HG03439 (cell line): ENCODE measurements around the gene MYO9B.
A peak's percentile ranks its signal among the peaks of the same experiment; 100 is the strongest.

Experiments
- ATAC-seq: cut with Tn5 transposase; IDR thresholded peaks from one replicate; pipeline ENCODE4 v1.9.1; 2021; ENCODE audit warnings: mild to moderate bottlenecking, moderate library complexity; ENCODE audit not compliant: unreplicated experiment

Gene MYO9B

DNA sequence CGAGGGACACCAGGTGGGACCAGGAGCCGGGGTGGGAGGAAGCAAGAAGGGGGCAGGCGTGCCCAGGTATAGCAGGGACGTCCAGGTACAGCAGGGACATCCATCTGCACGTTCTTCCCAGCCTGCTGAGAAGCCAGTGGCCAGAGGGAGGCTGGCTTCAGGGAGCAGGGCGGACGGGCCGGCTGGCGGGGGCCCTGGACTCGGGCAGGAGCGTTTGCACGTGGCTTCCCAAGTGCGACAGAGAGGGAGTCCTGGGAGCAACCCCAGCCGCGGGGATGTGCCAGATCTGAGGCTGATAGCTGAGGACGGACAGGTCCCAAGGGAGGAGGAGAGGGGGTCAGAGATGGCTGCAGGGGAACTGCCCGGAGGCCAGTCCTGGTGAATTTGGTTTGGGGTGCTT lies 36.7 kb downstream of the MYO9B start:
- no peak for ATAC-seq

DNA sequence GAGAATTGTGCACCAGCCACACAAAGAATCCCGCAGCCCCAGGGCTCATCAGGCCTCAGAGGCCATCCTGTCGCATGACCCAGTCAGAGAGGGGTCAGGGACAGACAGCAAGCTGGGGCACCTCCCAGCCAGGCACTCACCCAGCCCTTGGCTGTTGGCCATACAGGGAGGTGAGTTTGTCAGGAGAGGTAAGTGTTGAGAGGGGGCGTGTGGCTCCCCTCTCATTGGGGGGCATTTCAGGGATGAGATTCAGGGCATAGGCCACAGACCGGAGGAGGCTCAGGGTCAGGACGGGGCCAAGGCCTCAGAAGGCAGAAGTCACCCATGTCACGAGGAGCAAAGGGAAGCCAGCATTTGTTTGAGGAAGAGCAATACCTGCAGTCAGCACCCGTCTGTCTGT lies 37.1 kb downstream of the MYO9B start:
- no peak for ATAC-seq

DNA sequence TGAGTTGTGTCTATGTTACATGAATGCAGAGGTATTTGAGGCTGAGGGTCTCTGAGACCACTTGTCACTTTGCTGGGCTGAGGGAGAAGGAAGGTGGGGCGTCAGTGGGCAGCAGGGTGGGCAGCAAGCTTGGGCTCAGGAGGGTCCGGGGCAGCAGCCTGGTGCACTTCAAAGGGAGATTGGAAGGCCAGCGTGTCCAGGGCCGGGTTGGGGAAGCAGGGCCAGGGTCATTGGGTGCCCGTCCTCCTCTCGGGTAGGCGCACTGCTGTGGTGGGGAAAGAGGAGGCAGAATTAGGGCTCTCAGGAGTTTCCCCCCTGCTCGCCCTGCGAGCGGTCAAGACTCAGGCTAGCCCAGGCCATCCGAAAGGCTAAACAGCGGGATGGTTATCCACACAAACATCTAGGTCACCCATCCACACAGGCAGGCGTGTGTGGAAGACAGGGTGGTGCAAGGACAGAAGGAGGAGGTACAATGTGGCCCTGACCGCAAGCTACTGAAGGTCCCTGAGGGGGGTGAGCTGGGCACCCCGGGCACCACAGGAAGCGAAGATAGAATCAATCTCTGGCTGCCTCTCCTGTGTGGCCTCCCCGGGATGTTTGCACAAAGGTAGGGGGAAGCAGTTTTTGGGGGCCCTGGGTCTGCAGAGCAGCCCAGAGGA lies 37.7 kb downstream of the MYO9B start:
- ATAC-seq, result no peak

DNA sequence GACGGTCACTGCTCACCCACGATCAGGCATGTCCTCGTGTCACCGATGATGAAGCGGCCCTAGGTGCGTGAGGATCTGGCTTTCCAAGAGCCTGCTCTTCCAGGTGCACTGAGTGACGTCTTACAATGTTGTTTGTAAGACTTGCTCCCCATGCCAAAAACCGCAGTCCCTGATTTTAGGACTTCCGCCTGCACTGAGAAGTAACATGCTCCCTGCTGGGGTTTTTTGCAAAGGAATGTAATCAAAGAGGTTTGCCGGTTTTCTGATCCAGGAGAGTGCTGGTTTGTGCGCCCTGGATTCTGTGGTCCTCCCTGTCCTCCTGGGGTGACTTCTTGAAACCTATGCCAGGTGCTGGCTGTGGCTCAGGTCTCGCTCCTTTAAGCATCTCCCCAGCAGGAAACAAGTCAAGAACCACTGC lies 38.8 kb downstream of the MYO9B start:
- no peak for ATAC-seq

DNA sequence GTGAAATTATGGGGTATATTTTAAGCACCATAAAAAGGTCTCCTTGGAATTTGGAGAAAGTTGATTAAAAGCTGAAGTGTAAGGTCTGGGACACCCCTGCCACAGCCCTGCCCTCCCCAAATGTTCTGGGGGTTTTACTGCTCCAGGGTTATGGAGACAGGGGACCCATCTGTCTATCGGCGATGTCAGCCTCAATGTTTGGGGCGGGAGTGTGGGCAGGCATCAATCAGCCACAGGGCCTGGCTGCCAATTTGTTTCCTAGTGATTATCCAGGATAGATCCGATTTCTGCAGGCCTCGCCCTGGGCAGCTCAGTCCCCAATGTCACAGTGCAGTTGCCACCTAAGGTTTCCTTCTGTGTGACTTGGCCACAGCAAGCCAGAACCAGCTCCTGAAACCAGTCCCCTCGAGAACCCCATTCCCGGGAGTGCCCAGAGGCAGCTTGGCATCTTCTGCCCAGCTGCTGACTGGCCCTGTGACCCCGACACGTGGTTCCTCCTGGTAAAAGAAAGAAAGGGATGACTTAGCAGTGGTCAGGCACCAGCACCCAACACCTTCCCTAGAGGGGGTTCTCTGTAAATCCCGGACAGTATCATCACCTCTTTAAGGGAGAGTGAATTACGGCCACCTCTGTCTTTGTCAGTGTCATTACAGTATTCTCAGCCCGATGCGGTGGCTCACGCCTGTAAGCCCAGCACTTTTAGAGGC lies 41.6 kb downstream of the MYO9B start:
- no peak for ATAC-seq

DNA sequence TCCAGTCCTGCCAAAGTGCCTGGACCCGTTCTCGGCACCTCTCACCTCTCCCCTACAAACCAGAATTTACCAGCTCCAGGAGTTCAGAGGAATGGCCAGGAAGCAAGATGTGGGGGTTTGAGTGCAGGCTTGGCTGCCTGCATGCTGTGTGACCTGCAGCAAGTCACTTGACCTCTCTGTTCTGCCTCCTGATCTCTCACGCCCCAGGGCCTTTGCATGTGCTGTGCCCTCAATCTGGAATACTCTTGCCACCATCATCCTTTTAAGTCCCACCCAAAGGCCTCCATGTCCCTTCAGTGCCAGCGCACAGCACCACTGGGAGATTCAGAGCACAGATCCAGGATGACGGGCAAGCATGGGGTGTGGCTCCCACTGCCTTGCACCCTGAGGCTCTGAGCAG lies 43.4 kb downstream of the MYO9B start:
- ATAC-seq, result no peak

DNA sequence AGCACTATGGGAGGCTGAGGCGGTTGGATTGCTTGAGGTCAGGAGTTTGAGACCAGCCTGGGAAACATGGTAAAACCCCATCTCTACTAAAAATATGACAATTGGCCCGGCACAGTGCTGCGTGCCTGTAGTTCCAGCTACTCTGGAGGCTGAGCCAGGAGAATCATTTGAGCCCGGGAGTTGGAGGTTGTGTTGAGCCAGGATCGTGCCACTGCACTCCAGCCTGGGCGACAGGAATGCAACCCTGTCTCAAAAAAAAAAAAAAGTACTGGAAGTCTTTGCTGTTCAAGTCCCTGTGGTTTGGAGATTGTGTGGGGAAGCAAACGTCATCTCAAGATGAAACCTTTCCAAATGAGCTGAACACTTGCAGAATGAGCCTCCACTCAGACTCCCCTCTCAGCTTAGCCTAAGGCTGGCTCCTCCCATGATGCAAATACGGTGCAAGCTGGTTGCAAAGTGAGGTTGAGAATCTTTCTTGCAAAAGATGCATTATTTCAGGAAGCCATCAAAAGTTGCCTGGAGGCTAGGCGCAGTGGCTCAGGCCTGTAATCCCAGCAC lies 46.2 kb downstream of the MYO9B start:
- ATAC-seq, result no peak

DNA sequence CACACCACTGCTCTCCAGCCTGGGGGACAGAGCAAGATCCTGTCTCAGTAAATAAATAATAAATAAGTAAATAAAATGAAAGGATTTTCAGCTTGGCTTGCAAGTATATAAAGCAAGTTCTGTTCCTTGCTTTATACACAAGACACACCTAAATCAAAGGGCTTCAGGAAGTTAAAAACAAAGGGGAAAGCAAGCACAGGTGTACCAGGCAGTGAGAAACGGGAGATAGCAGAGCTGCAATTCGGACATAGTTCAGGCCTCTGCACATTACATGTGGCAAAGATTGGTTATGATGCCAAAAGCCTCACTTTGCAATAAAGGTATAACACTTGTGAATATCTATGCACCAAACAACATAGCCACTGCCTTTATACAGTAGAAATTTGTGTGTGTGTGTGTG lies 47.5 kb downstream of the MYO9B start:
- no peak for ATAC-seq

DNA sequence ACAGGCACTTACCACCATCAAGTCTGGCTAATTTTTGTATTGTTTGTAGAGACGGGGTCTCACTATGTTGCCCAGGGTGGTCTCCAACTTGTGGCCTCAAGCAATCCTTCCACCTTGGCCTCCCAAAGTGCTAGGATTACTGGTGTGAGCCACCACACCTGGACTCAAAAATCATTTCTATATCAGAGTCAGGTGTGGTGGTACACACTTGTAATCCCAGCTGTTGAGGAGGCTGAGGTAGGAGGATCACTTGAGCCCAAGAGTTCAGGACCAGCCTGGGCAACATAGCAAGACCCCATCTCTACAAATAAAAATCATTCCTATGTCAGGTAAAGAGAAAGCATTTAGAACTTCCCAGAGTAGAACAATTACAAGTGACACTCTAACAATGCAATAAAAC lies 48.4 kb downstream of the MYO9B start:
- no peak for ATAC-seq

DNA sequence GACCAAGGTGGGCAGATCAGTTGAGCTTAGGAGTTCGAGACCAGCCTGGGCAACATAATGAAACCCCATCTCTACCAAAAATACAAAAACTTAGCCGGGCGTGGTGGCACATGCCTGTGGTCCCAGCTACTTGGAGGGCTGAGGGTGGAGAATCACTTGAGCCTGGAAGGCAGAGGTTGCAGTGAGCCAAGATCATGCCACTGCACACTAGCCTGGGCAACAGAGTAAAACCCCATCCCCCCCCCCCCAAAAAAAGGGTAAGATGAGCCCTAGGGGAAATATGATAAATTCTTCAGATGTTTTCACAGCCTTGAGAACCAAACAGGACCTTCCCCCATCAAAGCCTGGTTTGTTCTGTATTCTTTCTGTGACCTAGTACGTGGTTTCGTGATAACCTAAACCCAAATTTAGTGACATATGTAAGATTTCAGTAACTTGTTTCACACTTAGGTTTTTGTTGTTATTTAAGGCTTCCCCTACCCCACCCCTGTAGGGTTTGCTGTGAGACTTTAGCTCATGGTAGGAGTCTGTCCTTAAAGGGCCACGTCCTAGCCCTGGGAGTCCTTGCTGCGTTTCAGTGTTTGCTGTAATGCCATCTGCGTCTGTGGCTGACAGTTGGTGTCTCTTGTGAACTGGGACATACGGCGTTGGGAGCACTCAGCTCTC lies 49.6 kb downstream of the MYO9B start:
- peak; percentile 64 for ATAC-seq

DNA sequence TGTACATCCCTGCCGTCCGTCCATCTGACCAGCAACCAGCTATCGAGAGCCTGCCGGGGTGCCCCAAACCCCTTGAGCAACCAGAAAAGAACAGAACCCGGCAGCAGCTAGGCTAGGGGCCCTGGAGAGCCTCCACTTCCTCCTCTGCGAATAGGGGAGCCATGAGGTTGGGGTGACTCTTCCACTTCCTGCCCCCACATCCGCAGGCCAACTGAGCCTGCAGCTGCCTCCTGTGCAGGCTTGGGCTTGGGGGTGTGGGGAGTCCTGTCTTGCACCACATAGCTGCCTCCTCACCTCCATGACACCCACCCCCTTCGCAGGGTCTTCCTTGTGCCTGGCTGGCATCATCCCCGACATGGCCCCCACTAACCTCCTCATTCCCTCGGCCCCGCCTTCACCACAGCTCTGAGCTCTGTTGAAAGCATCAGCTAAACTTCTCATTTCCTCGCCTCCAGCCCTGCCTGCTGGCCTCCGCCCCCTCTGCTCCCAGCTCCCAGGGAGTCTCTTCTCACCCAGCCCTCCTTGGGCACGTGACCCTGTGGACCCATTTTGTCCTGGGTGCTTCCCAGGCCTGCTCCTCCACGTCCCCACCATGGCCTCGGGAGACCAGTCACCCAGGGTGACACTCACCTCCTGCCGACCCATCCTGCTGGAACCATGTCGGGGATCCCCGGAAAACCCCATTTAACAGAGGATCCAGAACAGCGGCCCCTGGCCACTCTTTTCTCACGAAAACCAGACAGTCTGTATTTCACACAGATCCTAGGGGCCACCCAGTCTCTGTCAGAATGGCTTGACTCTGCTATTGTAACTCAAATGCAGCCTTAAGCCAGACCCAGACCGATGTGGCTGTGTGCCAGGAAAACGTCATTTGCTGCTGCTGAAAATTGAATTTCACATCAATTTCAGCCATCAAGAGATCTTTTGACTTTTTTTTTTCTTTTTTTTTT lies 50.4 kb downstream of the MYO9B start:
- peak; percentile 53 for ATAC-seq

DNA sequence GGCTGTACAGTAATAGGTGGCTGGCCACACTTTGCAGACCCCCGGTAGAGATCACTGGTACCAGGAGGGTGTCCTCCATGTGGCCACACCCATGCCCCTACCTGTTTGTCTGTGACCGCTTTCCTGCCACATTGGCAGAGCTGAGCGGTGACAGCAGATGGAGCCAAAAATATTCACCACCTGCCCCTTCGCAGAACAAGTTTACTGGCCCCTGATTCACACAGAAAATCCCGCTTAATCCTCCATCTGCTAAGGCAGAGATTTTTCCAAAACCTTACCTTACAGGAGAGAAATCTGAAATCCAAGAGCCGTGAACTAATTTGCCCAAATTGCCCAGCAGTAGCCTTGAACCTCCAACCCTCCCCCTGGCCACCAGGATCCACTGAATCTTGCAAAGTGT lies 52.1 kb downstream of the MYO9B start:
- no peak for ATAC-seq

DNA sequence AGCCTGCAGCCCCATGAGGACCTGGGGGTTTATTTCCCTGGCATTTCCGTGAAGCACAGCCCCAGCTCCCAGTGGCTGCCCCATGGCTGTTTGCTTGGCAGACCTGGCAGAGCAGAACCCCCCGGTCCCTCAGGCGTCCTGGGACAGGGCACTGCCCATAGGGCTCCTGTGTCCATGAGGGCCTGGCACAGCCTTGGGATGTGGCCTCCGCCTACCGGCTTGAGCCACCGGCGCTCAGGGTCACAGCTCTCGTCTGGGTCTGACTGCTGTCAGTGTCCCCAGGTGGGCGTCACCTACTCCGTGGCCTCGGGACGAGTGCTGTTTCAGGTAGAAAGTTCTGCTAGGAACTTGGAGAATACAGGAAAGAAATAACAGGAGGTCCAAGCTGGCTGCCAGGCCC lies 52.8 kb downstream of the MYO9B start:
- ATAC-seq, result no peak

DNA sequence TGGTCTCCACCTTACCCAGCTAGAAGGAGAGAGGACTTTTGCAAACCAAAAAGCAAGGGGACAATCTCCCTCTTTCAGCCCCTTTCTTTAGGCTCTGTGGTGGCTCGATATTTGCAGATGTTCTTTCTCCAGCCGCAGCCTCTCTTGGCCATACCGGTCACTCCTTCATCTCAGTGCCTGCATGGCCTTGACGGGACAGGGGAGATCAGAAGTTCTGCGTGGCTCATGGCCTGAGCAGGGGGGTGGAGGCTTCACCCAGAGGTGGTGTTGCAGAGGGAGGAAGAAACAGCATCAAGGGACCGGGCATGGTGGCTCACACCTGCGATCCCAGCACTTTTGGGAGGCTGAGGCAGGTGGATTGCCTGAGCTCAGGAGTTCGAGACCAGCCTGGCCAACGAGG lies 53.2 kb downstream of the MYO9B start:
- ATAC-seq, result no peak

DNA sequence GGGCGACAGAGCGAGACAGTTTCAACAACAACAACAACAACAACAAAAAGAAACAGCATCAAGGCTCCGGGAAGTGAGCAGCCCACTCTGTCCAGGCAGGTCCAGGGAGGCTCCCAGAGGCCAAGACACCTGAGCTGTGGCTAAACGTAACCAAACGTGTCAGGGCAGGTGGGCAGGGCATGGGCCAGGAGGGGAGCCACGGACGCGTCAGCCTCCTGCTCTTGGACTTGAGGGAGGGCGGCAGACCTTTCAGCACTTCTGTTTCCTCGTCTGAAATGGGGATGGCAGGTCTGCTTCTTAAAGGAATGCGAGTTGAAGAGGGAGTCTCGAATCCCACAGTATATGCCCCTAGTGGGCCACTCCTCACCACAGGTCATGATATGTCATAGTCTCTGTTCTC lies 53.8 kb downstream of the MYO9B start:
- ATAC-seq, result no peak

DNA sequence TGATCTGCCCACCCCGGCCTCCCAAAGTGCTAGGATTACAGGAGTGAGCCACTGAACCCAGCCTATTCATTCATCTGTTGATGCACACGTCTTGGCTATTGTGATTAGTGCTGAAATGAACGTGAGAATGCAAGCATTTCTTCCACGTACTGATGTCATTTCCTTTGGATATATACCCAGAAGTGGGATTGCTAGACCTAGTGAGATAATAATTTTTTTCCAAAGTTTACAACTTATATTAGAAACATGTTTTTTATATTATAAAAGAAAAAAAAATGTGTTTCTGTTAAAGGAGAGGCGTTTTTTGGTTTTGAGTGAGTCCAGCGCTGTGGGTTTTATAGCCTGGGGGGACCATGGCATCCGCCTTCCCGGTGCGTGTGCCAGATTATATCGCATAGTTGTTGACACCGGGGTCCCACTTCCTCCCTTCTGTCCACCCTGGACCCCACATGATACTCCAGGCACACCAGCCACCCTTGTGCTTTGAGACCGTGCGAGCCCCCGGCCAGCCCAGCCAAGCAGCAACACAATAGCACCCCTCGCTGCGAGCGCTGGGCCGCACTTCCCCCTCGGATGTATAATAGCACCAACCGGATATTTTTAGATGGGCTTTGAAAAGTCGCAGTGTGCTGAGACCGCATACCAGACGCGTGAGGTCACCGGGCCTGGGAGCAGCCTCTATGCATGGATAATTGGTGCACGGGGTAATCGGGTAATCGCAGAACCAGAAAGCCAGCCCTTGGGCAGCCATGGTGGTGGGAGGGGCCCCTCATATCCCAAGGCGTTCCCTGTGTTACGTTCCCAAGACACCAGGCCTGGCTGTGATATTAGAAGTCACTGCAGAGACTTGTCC lies 59.6 kb downstream of the MYO9B start:
- no peak for ATAC-seq

DNA sequence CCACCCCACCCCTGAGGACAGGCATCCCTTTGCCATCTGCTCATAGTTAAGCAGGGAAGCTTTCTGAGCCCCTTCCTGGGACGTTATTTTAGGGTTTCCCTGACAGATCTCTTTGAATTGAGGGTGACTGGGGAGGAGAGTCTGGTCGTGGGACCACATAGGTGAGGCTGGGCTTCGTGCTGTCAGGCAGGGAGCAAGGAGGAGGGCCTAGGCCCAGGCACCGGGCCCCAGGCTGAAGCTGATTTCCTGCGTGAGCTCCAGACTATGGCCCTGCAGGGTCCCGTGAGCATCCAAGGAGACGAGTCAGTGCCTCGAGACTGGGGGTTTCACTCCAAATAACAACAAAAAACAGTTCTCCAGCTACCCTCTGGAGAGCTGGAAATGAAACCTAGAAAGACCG lies 60.4 kb downstream of the MYO9B start:
- ATAC-seq, result no peak

DNA sequence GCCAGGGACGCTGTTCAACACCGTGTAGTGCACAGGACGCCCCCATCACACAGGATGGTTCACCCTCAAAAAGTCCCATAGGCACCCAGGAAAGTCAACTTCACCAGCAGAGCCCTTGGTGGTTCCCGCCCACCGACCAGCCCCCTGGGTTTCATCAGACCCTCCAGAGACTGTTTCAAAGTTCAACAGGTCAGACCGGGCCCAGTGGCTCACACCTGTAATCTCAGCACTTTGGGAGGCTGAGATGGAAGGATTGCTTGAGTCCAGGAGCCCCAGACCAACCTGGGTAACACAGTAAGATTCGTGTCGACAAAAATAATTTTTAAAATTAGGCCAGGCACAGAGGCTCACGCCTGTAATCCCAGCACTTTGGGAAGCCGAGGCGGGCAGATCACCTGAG lies 61.0 kb downstream of the MYO9B start:
- no peak for ATAC-seq

DNA sequence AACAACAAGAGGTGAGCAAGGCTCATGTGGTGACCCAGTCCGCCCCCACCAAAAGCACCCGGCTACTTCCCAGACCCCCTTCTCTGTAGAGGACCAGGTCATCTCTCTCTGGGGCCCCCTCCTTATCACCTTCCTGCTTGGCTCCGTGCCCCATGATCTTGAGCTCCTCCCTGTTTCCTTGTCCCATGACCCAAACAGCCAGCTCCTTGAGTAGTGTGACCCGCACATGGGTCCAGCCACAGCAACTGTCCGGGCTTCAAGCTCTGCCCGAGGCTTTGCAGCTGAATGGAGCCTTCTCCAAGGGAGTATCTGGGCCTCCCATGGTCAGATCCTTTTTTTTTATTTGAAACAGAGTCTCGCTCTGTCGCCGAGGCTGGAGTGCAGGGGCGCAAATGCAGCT lies 61.8 kb downstream of the MYO9B start:
- ATAC-seq, result no peak
